HG03280 (cell line): ENCODE measurements around the gene MACF1.
"Not testable (repeated sequence)": the region's sequence is repeated elsewhere in the genome, so short reads cannot be mapped to it uniquely, and the experiment has no call there.

Source experiments
- ATAC-seq: cut with Tn5 transposase; IDR thresholded peaks from one replicate; pipeline ENCODE4 v1.9.1; 2021; ENCODE audit warnings: mild to moderate bottlenecking, moderate library complexity; ENCODE audit not compliant: unreplicated experiment

The MACF1 gene

GRCh38 chr1:39526466-39527189 lies 322.1 kb downstream of the MACF1 start:
- no peak for ATAC-seq

DNA sequence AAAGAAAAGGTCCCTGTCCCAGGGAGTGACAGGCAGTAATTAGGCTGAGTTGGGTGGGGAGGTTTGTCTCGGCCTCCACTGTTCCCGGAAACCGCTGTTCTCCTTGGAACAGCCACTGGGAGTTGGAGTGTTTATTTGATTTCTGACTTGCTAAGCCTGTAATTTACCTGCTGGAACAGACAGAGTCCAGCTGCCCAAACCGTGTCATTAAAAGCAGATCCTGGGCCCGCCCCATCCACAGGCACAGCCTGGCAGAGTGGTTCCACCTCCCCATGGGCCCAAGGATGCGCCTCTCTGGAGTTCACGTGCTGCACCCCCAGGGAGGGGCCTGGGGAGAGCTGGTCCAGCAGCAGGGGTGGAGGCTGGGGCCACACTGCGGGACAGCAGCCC lies 322.7 kb downstream of the MACF1 start:
- ATAC-seq = not testable (repeated sequence)

- ATAC-seq = no peak
These were observed 323.6 kb downstream of the MACF1 start for GRCh38 chr1:39528082-39528481.

DNA sequence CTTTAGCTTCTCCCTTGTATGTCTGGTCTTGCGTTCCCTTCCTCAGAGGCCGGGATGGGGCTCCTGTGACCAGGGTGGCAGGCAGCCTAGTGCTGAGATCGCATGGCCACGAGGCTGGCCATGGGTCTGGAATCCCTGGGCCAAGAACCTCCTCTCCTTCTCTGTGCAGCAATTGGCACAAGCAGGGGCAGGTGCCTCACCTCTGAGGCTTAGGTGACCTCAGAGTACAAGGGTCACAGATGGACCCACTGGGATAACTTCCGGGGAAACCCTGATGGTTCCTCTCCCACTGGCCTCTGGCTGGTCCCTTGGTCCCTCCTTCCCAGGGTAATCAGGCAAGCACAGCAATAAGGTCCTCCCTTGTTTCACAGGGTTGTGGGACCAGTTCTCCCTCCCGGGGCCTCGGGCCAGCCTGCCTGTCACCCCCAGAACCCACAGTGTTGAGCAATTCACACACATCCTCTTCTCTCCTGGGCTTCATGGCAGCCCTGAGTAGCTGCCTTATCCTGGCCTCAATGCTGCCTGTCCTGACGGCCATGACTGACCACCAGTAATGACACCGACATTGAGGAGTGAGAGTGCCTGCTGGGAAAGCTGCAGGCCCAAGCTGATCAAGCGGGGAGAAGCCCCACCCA lies 325.5 kb downstream of the MACF1 start:
- no peak for ATAC-seq

- ATAC-seq = no peak
These were observed 327.0 kb downstream of the MACF1 start for GRCh38 chr1:39531526-39531925.

- no peak for ATAC-seq
These were observed 328.9 kb downstream of the MACF1 start for GRCh38 chr1:39533442-39533841.
